Activated CD8-positive, alpha-beta T cell treated with anti-CD3 and anti-CD28 coated beads for 36 hours (primary cell): ENCODE data around the gene STARD3. TPM values are rescaled to one million over a fixed set of nuclear protein-coding genes. Genes with fewer than 3 reads are reported as not detected.

Source experiments
- ATAC-seq: fragments of 200-7000 bp; cut with Tn5 transposase; one replicate; pipeline ENCODE4 v1.10.0; 2021; ENCODE audit warnings: mild to moderate bottlenecking, moderate library complexity
- CTCF ChIA-PET: fragments of 350-600 bp; sonication (Branson Sonifier 250); formaldehyde crosslinking; loops from one replicate; lab custom pipeline; 2021; ENCODE audit warnings: antibody characterized with exemption; lab: Charles Lee
- POLR2A ChIA-PET: fragments of 350-600 bp; sonication (Branson Sonifier 250); formaldehyde crosslinking; loops from one replicate; lab custom pipeline; 2021; ENCODE audit warnings: antibody characterized with exemption; lab: Charles Lee
- DNase-seq: peaks from one replicate; pipeline ENCODE4 v3.0.0-alpha.2; 2020
- H3K27ac Mint-ChIP-seq: one replicate; pipeline ENCODE4 v1.8.0; 2021; ENCODE audit warnings: mild to moderate bottlenecking, mixed read lengths
- H3K27me3 Mint-ChIP-seq: one replicate; pipeline ENCODE4 v1.8.0; 2021; ENCODE audit warnings: mixed read lengths
- H3K36me3 Mint-ChIP-seq: one replicate; pipeline ENCODE4 v1.8.0; 2021; ENCODE audit warnings: low read depth, mixed read lengths
- H3K4me1 Mint-ChIP-seq: one replicate; pipeline ENCODE4 v1.8.0; 2021; ENCODE audit warnings: low read depth, mixed read lengths
- H3K4me3 Mint-ChIP-seq: one replicate; pipeline ENCODE4 v1.8.0; 2021; ENCODE audit warnings: mild to moderate bottlenecking, moderate library complexity, mixed read lengths
- H3K9me3 Mint-ChIP-seq: one replicate; pipeline ENCODE4 v1.8.0; 2021; ENCODE audit warnings: mixed read lengths
- intact Hi-C: fragments of 100-400 bp; cut with micrococcal nuclease; formaldehyde crosslinking; loops from one replicate; pipeline ENCODE4 v1.10.0; 2022
- total RNA-seq, 2 experiments: library from RNA; stranded (reverse); gene quantifications; one replicate each; pipeline ENCODE4 v1.2.3, GENCODE V29; 2021
- TF ChIP-seq, protein P1 (sequence below): fragments of 200-600 bp; IDR thresholded peaks from one replicate; pipeline ENCODE4 v1.8.0; 2022; ENCODE audit warnings: antibody characterized with exemption, mild to moderate bottlenecking

The STARD3 gene
- total RNA-seq, 2 experiments from 2014 or later = 48.7 to 50.3 TPM

DNA sequence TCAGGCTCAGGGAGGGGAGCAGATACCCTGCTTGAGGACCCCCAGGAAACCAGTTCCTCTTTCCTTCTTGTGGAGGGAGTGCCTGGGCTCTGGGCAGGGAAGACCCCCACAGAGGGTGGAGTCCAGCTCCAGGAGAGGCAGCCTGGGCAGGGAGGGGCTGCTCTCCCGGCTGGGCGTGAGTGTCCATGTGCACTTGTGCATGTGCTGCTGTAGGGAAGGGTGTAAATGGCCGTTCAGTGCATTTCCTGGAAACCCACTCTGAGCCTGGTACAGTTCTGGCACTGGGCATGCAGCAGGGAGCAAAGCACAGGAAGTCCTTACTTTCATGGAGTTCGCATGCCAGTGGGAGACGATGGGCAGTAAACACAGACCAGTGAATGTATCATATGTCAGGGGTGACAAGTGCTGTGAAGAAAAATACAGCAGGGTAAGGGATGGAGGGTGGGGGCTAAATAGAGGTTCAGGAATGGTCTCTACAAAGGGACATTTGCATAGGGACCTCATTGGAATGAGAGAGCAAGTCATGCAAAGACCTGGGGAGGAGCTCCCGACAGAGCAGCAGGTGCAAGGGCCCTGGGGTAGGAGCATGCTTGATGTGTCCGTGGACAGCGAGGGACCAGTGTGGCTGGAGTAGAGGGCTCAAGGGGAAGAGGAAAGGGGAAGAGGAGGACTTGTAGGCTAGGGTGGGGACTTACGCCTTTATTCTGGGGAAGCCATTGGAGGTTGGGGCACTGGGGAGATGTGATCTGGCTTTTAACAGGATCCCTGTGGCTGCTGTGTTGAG lies 5.5 kb downstream of the STARD3 start:
- H3K36me3 Mint-ChIP-seq = peaks cover 5% of the 10 kb centered on the region
- intact Hi-C loops = no loop called here
- H3K9me3 Mint-ChIP-seq = no peaks in the 10 kb centered on the region
- TF ChIP-seq, protein P1, sequence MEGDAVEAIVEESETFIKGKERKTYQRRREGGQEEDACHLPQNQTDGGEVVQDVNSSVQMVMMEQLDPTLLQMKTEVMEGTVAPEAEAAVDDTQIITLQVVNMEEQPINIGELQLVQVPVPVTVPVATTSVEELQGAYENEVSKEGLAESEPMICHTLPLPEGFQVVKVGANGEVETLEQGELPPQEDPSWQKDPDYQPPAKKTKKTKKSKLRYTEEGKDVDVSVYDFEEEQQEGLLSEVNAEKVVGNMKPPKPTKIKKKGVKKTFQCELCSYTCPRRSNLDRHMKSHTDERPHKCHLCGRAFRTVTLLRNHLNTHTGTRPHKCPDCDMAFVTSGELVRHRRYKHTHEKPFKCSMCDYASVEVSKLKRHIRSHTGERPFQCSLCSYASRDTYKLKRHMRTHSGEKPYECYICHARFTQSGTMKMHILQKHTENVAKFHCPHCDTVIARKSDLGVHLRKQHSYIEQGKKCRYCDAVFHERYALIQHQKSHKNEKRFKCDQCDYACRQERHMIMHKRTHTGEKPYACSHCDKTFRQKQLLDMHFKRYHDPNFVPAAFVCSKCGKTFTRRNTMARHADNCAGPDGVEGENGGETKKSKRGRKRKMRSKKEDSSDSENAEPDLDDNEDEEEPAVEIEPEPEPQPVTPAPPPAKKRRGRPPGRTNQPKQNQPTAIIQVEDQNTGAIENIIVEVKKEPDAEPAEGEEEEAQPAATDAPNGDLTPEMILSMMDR = no peak
- no peak for ATAC-seq
- H3K27me3 Mint-ChIP-seq = no peaks in the 10 kb centered on the region
- POLR2A ChIA-PET = interaction anchor here (2.0 kb wide), 1 partner anchor 19 kb away, joined by 5 read pairs; no protein-coding TSS in a partner anchor
- peaks cover 63% of the 10 kb centered on the region for H3K4me1 Mint-ChIP-seq
- peak overlapping the region; percentile 39 for H3K27ac Mint-ChIP-seq
- no peak for DNase-seq
- CTCF ChIA-PET = interaction anchor here (1.1 to 11.1 kb wide), 6 partner anchors 10 to 45 kb away, joined by 3 to 111 read pairs (median 21); partner anchors contain the start of genes PGAP3, PNMT and PPP1R1B
- no peak overlapping the region for H3K4me3 Mint-ChIP-seq

DNA sequence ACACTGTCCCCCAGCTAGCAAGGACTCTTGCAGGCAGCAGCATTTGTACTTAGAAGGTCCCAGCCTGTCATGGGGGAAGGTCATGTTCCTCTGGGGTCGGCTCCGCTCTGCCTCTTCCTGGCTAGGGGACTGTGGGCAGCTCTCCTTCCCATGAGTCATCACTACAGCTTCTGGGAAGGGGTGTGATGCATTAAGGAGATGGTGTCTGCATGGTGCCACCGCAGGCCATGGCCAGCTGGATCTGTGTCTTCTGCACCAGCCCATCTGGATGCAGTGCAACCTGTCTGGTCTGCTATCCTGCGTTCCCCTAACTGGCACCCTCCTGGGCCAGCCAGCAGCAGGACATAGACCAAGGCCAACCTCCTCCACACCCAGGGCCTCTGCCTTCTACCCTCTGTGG lies 6.3 kb downstream of the STARD3 start:
- ChIA-PET POLR2A (interaction anchor here (0.5 to 2.0 kb wide), 2 partner anchors 20 to 129 kb away, joined by 3 to 5 read pairs; no protein-coding TSS in a partner anchor), CTCF (interaction anchor here (1.1 to 11.1 kb wide), 7 partner anchors 8 to 44 kb away, joined by 3 to 111 read pairs (median 5); partner anchors contain the start of genes PGAP3, PNMT and PPP1R1B)
- intact Hi-C loops = no loop called here
- Mint-ChIP-seq H3K27me3 (no peaks in the 10 kb centered on the region), H3K27ac (no peak overlapping the region), H3K36me3 (no peaks in the 10 kb centered on the region), H3K9me3 (no peaks in the 10 kb centered on the region), H3K4me1 (peaks cover 58% of the 10 kb centered on the region), H3K4me3 (no peak overlapping the region)
- DNase-seq (no peak), ATAC-seq (peak; percentile 12)
- TF ChIP-seq, protein P1 = no peak

- ChIA-PET CTCF (interaction anchor here (1.2 to 11.1 kb wide), 4 partner anchors 12 to 24 kb away, joined by 3 to 111 read pairs (median 7); partner anchors contain the start of gene PPP1R1B), POLR2A (interaction anchor here (1.4 kb wide), 1 partner anchor 10 kb away, joined by 4 read pairs; no protein-coding TSS in a partner anchor)
- TF ChIP-seq, protein P1 = no peak
- H3K36me3 Mint-ChIP-seq = peaks cover 2% of the 10 kb centered on the region
- no peaks in the 10 kb centered on the region for H3K9me3 Mint-ChIP-seq
- H3K4me3 Mint-ChIP-seq = no peak overlapping the region
- H3K27ac Mint-ChIP-seq = no peak overlapping the region
- no peaks in the 10 kb centered on the region for H3K27me3 Mint-ChIP-seq
- intact Hi-C loops = no loop called here
- ATAC-seq = no peak
- H3K4me1 Mint-ChIP-seq = peaks cover 51% of the 10 kb centered on the region
- no peak for DNase-seq
Measured at GRCh38 chr17:39647256-39647655, 10.3 kb downstream of the STARD3 start.

GRCh38 chr17:39648616-39649366 lies 11.8 kb downstream of the STARD3 start:
- TF ChIP-seq, protein P1 = no peak
- H3K27ac Mint-ChIP-seq = no peak overlapping the region
- DNase-seq (no peak), ATAC-seq (no peak)
- peaks cover 45% of the 10 kb centered on the region for H3K4me1 Mint-ChIP-seq
- H3K9me3 Mint-ChIP-seq = no peaks in the 10 kb centered on the region
- no peak overlapping the region for H3K4me3 Mint-ChIP-seq
- intact Hi-C loops = no loop called here
- H3K36me3 Mint-ChIP-seq = peaks cover 2% of the 10 kb centered on the region
- CTCF ChIA-PET = interaction anchor here (1.3 to 11.1 kb wide), 4 partner anchors 14 to 56 kb away, joined by 3 to 111 read pairs (median 6); partner anchors contain the start of gene PPP1R1B
- no peaks in the 10 kb centered on the region for H3K27me3 Mint-ChIP-seq
- POLR2A ChIA-PET = interaction anchor here (1.4 kb wide), 1 partner anchor 11 kb away, joined by 4 read pairs; no protein-coding TSS in a partner anchor
